Mesothelial cell of epicardium (in vitro differentiated cells): ENCODE measurements around the gene ZDHHC22. TPM values are rescaled to one million over a fixed set of nuclear protein-coding genes. Genes with fewer than 3 reads are reported as not detected.

Source experiments
- DNase-seq, 2 experiments: peaks; one replicate each; pipeline ENCODE4 v3.0.0; 2021; ENCODE audit warnings: low spot score in 2 of 2; ENCODE audit not compliant: unreplicated experiment in 2 of 2
- H3K27ac Mint-ChIP-seq: 2 replicates; pipeline ENCODE4 v1.8.0; 2021; ENCODE audit warnings: mixed read lengths
- H3K27me3 Mint-ChIP-seq: 2 replicates; pipeline ENCODE4 v1.8.0; 2021; ENCODE audit warnings: low read depth, mixed read lengths
- H3K36me3 Mint-ChIP-seq: 2 replicates; pipeline ENCODE4 v1.8.0; 2021; ENCODE audit warnings: mixed read lengths
- H3K4me1 Mint-ChIP-seq: 2 replicates; pipeline ENCODE4 v1.8.0; 2021; ENCODE audit warnings: mixed read lengths
- H3K4me3 Mint-ChIP-seq: 2 replicates; pipeline ENCODE4 v1.8.0; 2021; ENCODE audit warnings: mild to moderate bottlenecking, moderate library complexity, mixed read lengths
- H3K9me3 Mint-ChIP-seq: 2 replicates; pipeline ENCODE4 v1.8.0; 2021; ENCODE audit warnings: mixed read lengths
- total RNA-seq: library from RNA; stranded (reverse); gene quantifications from 3 replicates; pipeline ENCODE4 v1.2.1, GENCODE V29; 2021
- TF ChIP-seq, protein P1 (sequence below): fragments of 200-600 bp; sonication (generic); IDR thresholded peaks from one replicate; pipeline ENCODE4 v1.5.0; 2021; ENCODE audit warnings: antibody characterized with exemption; ENCODE audit not compliant: unreplicated experiment

ZDHHC22 gene
- total RNA-seq, 1 donor from 2014 or later: not detected

DNA sequence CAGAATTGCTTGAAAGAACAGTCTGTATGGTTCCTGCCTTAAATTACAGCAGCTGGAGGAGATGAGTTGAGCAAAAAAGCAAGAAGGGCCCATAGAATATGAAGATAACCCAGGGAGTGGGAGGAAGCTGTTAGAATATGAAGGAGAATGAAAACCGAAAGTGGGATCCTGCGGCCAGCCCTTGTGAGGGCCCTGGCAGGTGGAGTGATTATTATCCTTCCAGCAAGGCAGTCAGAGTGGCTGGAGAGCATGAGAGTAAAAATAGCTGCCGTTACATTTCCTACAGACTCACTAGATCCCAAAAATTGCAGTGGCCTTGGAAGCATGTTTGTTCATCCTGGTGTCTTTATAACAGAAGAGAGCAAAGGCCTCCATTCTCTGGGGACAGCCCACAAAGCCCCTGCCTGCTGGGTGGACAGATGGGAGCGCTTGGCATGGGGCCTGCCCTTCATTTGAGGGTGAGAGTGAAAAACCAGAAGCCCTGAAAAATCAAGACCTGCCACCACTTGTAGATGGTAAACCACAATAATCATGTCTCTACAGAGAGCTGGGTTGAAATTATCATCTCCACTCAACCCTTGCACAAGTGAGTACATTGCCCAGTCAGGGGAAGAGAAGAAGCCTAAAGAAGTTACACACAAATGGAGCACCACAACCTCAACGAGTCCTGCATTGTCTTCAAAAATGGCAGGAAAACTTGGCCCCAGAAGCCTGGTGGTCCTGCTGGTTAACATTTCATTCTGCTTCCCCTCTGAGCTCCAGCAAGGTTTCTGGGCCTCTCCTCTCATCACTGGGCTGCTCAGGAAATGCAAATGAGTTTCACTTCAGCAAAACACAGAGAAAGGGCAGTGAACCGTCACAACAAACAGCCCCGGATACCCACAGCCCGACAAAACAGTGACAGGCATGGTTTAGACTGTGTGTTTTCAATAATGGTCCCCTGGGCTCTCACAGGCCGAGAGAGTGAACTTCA lies 20.5 kb downstream of the ZDHHC22 start:
- peaks cover 4% of the 10 kb centered on the region for H3K36me3 Mint-ChIP-seq
- peaks cover 25% of the 10 kb centered on the region for H3K27me3 Mint-ChIP-seq
- TF ChIP-seq, protein P1, sequence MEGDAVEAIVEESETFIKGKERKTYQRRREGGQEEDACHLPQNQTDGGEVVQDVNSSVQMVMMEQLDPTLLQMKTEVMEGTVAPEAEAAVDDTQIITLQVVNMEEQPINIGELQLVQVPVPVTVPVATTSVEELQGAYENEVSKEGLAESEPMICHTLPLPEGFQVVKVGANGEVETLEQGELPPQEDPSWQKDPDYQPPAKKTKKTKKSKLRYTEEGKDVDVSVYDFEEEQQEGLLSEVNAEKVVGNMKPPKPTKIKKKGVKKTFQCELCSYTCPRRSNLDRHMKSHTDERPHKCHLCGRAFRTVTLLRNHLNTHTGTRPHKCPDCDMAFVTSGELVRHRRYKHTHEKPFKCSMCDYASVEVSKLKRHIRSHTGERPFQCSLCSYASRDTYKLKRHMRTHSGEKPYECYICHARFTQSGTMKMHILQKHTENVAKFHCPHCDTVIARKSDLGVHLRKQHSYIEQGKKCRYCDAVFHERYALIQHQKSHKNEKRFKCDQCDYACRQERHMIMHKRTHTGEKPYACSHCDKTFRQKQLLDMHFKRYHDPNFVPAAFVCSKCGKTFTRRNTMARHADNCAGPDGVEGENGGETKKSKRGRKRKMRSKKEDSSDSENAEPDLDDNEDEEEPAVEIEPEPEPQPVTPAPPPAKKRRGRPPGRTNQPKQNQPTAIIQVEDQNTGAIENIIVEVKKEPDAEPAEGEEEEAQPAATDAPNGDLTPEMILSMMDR: no peak
- peaks cover 14% of the 10 kb centered on the region for H3K4me1 Mint-ChIP-seq
- H3K4me3 Mint-ChIP-seq: no peak overlapping the region
- no peak overlapping the region for H3K27ac Mint-ChIP-seq
- no peaks in the 10 kb centered on the region for H3K9me3 Mint-ChIP-seq
- DNase-seq: no peak

DNA sequence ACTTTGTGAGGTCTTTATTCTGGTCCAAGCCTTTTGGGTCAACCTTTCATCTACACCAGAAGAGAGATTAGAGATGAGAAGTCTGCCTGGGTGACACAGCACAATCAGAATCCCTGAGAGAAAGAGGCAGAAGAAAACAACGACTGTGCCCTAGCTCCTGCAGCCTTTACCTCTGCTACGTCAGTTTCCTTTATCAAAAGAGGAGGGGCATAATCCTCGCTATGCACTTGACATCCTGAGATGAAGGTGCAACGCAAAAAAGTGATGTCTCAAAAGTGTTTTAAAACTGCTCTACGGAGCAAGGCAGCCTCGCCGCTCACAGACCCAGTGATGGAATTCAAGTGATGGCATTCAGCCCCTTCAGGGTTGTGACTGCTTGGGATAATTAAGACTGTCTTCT lies 21.7 kb downstream of the ZDHHC22 start:
- Mint-ChIP-seq H3K36me3 (peaks cover 9% of the 10 kb centered on the region), H3K4me3 (no peak overlapping the region), H3K9me3 (no peaks in the 10 kb centered on the region), H3K27ac (no peak overlapping the region), H3K4me1 (peaks cover 10% of the 10 kb centered on the region), H3K27me3 (peaks cover 15% of the 10 kb centered on the region)
- TF ChIP-seq, protein P1: no peak
- no peak for DNase-seq

DNA sequence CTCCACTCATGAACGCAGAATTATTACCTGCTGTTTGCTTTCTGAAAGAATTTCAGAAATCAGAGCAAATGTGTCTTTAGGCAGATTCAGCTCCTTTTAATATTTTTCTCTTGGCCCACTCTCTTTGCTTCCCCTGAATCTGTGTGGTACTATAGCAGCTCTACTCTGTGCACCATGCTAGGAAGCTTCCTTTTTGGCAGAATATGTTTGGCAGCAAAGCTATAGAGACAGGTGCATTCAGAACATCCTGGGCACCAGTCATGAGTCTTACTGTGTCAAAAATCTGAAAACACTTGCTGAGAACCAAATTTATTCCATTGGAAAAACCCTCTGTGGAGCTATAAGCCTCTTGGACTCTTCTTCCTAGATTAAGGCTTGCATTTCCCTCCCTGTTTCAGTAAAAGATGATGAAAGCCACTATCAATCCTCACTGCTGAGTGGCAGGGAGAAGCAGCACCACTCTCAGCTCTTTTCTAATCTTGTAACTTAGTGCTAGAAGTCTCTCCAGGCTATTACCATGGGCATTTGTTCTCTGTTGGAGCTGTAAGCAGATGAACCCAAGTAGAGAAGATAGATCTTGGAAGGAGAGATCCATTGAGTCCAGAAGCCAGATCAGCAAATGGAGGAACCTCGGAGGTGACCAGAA lies 25.3 kb downstream of the ZDHHC22 start:
- Mint-ChIP-seq H3K27me3 (no peaks in the 10 kb centered on the region), H3K36me3 (peaks cover 29% of the 10 kb centered on the region), H3K4me3 (no peak overlapping the region), H3K27ac (no peak overlapping the region), H3K9me3 (no peaks in the 10 kb centered on the region), H3K4me1 (peaks cover 7% of the 10 kb centered on the region)
- no peak for DNase-seq
- TF ChIP-seq, protein P1: no peak

DNA sequence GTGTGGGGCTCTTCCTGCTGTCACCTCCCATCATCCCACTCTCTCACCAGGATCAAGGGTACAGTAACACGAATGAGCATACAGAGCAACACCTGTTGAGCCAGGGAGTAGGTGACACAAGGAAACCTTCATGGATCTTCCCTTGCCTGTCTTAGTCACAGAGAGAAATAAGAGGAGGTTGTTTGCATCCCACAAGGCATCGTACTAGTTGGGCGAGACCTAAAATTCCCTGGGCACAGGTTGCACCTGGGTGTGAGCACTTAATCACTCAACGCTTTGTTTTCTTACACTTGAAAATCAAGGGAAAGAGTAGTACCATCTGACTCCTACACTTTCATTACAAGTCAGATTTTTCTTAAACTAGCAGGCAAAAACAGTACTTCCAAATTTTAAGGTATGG lies 27.0 kb downstream of the ZDHHC22 start:
- TF ChIP-seq, protein P1: no peak
- no peaks in the 10 kb centered on the region for H3K9me3 Mint-ChIP-seq
- no peak overlapping the region for H3K4me3 Mint-ChIP-seq
- H3K27ac Mint-ChIP-seq: no peak overlapping the region
- peaks cover 23% of the 10 kb centered on the region for H3K4me1 Mint-ChIP-seq
- peaks cover 25% of the 10 kb centered on the region for H3K36me3 Mint-ChIP-seq
- DNase-seq: no peak
- no peaks in the 10 kb centered on the region for H3K27me3 Mint-ChIP-seq

DNA sequence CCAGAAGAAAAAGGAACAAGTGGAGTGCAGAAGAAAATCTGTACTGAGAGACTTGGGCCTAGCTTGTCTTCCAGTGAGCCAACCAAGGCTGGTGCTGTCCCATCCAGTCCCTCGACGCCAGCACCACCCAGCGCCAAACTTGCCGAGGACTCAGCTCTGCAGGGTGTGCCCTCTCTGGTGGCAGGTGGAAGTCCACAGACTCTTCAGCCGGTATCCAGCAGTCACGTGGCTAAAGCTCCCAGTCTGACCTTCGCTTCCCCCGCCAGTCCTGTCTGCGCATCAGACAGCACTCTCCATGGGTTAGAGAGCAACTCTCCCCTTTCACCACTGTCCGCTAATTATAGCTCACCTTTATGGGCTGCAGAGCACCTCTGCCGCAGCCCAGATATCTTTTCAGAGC lies 27.9 kb downstream of the ZDHHC22 start:
- Mint-ChIP-seq H3K4me1 (peaks cover 33% of the 10 kb centered on the region), H3K9me3 (no peaks in the 10 kb centered on the region), H3K4me3 (no peak overlapping the region), H3K36me3 (peaks cover 28% of the 10 kb centered on the region), H3K27ac (no peak overlapping the region), H3K27me3 (no peaks in the 10 kb centered on the region)
- DNase-seq: no peak
- TF ChIP-seq, protein P1: no peak
